HG03039 (cell line): Measurements from ENCODE around the gene TBX6.

Experiments used
- ATAC-seq: cut with Tn5 transposase; IDR thresholded peaks from one replicate; pipeline ENCODE4 v1.9.1; 2021; ENCODE audit warnings: mild to moderate bottlenecking, moderate library complexity; ENCODE audit not compliant: unreplicated experiment

The TBX6 gene

GRCh38 chr16:30113711-30114333, 22.1 kb upstream of the TBX6 start:
- no peak for ATAC-seq

- ATAC-seq: no peak
Observed at GRCh38 chr16:30113031-30113710, 21.4 kb upstream of the TBX6 start, which contains the start of gene GDPD3. Gene GDPD3 (minus strand): TSS chr16:30113537. CDS start chr16:30113478, 59 bp downstream.

- no peak for ATAC-seq
Observed at GRCh38 chr16:30112197-30113030, 20.7 kb upstream of the TBX6 start.

GRCh38 chr16:30110661-30111060, 18.9 kb upstream of the TBX6 start:
- ATAC-seq: no peak

- ATAC-seq: no peak
Observed at GRCh38 chr16:30108059-30108850, 16.5 kb upstream of the TBX6 start.

- no peak for ATAC-seq
Observed at GRCh38 chr16:30104492-30104891, 12.8 kb upstream of the TBX6 start.

- no peak for ATAC-seq
Observed at GRCh38 chr16:30104090-30104489, 12.4 kb upstream of the TBX6 start.

GRCh38 chr16:30096862-30097563, 5.3 kb upstream of the TBX6 start:
- no peak for ATAC-seq

- peak; percentile 39 for ATAC-seq
Observed at GRCh38 chr16:30096105-30096861, 4.6 kb upstream of the TBX6 start, which contains the start of gene YPEL3. Gene YPEL3 (minus strand): TSS chr16:30096213. CDS start chr16:30095482, 731 bp downstream.

GRCh38 chr16:30095166-30096078, 3.7 kb upstream of the TBX6 start:
- no peak for ATAC-seq

- ATAC-seq: no peak
Observed at GRCh38 chr16:30094541-30095165, 2.9 kb upstream of the TBX6 start.

GRCh38 chr16:30092373-30093010, 768 bp upstream of the TBX6 start:
- ATAC-seq: peak; percentile 35

GRCh38 chr16:30090610-30091331, 953 bp downstream of the TBX6 start:
- ATAC-seq: no peak

GRCh38 chr16:30088832-30089624, 2.7 kb downstream of the TBX6 start:
- no peak for ATAC-seq

- no peak for ATAC-seq
Observed at GRCh38 chr16:30088237-30088831, 3.4 kb downstream of the TBX6 start.
